Loucy (cell line): ENCODE data around the gene ATP10B.

ENCODE experiments used
- EZH2phosphoT487 ChIP-seq: fragments of 200-600 bp; IDR thresholded peaks from 2 replicates; pipeline ENCODE4 v1.6.1; 2018; ENCODE audit warnings: antibody characterized with exemption, mild to moderate bottlenecking, moderate library complexity, borderline replicate concordance
- TF ChIP-seq, protein P1 (sequence below): fragments of 200-600 bp; sonication (generic); conservative IDR thresholded peaks from 2 replicates; pipeline ENCODE4 v1.5.1; 2014; ENCODE audit warnings: mild to moderate bottlenecking, antibody characterized with exemption, low read length

DNA sequence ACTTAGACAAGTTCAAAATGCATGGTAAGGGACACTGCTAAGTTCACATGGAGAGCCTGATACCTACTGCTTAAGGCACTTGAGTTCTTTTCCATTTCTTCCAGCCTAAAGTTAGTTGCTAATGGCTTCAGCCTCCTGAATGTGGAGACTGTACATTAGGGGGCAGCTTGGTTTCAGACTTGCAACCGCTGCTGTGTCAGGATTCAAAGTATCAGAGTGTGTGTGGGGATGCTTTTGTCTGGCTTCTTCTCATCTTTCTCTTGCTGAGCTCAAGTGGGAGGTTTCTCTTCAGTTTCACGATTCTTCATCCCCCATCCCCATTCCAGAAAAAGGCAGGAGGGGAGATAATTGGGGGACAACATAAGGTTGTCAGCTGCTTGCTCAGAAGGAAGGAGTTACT, 49.4 kb downstream of the ATP10B start:
- TF ChIP-seq, protein P1, sequence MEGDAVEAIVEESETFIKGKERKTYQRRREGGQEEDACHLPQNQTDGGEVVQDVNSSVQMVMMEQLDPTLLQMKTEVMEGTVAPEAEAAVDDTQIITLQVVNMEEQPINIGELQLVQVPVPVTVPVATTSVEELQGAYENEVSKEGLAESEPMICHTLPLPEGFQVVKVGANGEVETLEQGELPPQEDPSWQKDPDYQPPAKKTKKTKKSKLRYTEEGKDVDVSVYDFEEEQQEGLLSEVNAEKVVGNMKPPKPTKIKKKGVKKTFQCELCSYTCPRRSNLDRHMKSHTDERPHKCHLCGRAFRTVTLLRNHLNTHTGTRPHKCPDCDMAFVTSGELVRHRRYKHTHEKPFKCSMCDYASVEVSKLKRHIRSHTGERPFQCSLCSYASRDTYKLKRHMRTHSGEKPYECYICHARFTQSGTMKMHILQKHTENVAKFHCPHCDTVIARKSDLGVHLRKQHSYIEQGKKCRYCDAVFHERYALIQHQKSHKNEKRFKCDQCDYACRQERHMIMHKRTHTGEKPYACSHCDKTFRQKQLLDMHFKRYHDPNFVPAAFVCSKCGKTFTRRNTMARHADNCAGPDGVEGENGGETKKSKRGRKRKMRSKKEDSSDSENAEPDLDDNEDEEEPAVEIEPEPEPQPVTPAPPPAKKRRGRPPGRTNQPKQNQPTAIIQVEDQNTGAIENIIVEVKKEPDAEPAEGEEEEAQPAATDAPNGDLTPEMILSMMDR = no peak
- no peak for TF ChIP-seq EZH2phosphoT487
